Gastroesophageal sphincter (tissue), 3 donors: Measurements from ENCODE around the gene DIO3.

Experiments
- CTCF ChIP-seq, 4 experiments: fragments of 200-600 bp in 2 of 4; fragments of 450-650 bp in 2 of 4; sonication (generic) in 1 of 4; IDR thresholded peaks; one replicate each; pipeline ENCODE4 v1.5.1; 2017 to 2019; ENCODE audit warnings: antibody characterized with exemption in 4 of 4, mild to moderate bottlenecking in 2 of 4, moderate library complexity in 2 of 4
- EP300 ChIP-seq: sonication (generic); formaldehyde crosslinking; IDR thresholded peaks from one replicate; pipeline ENCODE4 v1.6.1; 2017; ENCODE audit warnings: antibody characterized with exemption, mild to moderate bottlenecking
- POLR2A ChIP-seq, 2 donors: fragments of 450-650 bp; IDR thresholded peaks; one replicate each; pipeline ENCODE4 v1.6.1; 2017; ENCODE audit warnings: antibody characterized with exemption in 2 of 2, mild to moderate bottlenecking in 2 of 2, moderate library complexity in 1 of 2
- POLR2AphosphoS5 ChIP-seq: sonication (generic); formaldehyde crosslinking; IDR thresholded peaks from one replicate; pipeline ENCODE4 v1.6.1; 2017; ENCODE audit warnings: antibody characterized with exemption

GRCh38 chr14:101556131-101556530 lies 5.2 kb upstream of the DIO3 start:
- TF ChIP-seq CTCF (IDR thresholded peaks at IDR 0.05) (no peak), POLR2A (IDR thresholded peaks at IDR 0.05) (no peak), EP300 (no peak), POLR2AphosphoS5 (no peak)
